T-cell (primary cell): ENCODE data around the gene NUP42. TPM values are rescaled to one million over a fixed set of nuclear protein-coding genes. Genes with fewer than 3 reads are reported as not detected.
A peak's percentile ranks its signal among the peaks of the same experiment; 100 is the strongest.

Experiments used
- ATAC-seq, 4 experiments: fragments of 200-7000 bp in 3 of 4; fragments of 150-1000 bp in 1 of 4; cut with Tn5 transposase; replicated peaks in 1 of 4; 1 replicate in 3 of 4; 2 replicates in 1 of 4; pipeline ENCODE4 v1.10.0; 2021; ENCODE audit warnings: moderate library complexity in 3 of 4, mild to moderate bottlenecking in 2 of 4, moderate number of reproducible peaks in 1 of 4
- CTCF ChIA-PET, 2 donors: fragments of 300-600 bp; sonication (Branson Sonifier 250); formaldehyde crosslinking; loops; one replicate each; lab custom pipeline; 2022; ENCODE audit warnings: antibody characterized with exemption in 2 of 2; lab: Charles Lee
- POLR2A ChIA-PET, 2 donors: fragments of 300-600 bp; sonication (Branson Sonifier 250); formaldehyde crosslinking; loops; one replicate each; lab custom pipeline; 2022; ENCODE audit warnings: antibody characterized with exemption in 2 of 2; lab: Charles Lee
- DNase-seq, 35 experiments: peaks; one replicate each; pipeline versions ENCODE4 v3.0.0 to v3.0.0-alpha.2; 2013 to 2023
- H3K27ac ChIP-seq: one replicate; pipeline ENCODE4 v1.5.1; 2013; ENCODE audit warnings: low read length
- H3K27me3 ChIP-seq, 2 experiments: replicated peaks in 1 of 2; 1 replicate in 1 of 2; 2 replicates in 1 of 2; pipeline versions ENCODE4 v1.6.1 to v1.7.0; 2013; ENCODE audit warnings: low read length in 1 of 2, mixed read lengths in 1 of 2; ENCODE audit not compliant: control insufficient read depth in 2 of 2, insufficient read depth in 2 of 2; ENCODE audit errors: extremely low read depth in 1 of 2
- H3K36me3 ChIP-seq, 2 donors: 1 replicate in 1 of 2; 2 replicates in 1 of 2; pipeline versions ENCODE4 v1.6.1 to v1.7.0; 2013; ENCODE audit warnings: low read length in 1 of 2; ENCODE audit not compliant: control insufficient read depth in 2 of 2, insufficient read depth in 1 of 2; ENCODE audit errors: extremely low read depth in 1 of 2
- H3K4me1 ChIP-seq, 2 experiments: 1 replicate in 1 of 2; 2 replicates in 1 of 2; pipeline versions ENCODE4 v1.6.1 to v1.7.0; 2013; ENCODE audit warnings: low read length in 2 of 2, mixed read lengths in 1 of 2; ENCODE audit not compliant: insufficient read depth in 2 of 2, control insufficient read depth in 1 of 2; ENCODE audit errors: extremely low read depth in 1 of 2
- H3K4me3 ChIP-seq, 2 donors: 1 replicate in 1 of 2; 2 replicates in 1 of 2; pipeline versions ENCODE4 v1.5.1 to v1.7.0; 2013; ENCODE audit warnings: mild to moderate bottlenecking in 2 of 2, low read length in 1 of 2, moderate library complexity in 1 of 2; ENCODE audit not compliant: control insufficient read depth in 1 of 2; ENCODE audit errors: extremely low read depth in 1 of 2
- H3K9me3 ChIP-seq: 2 replicates; pipeline ENCODE4 v1.7.0; 2013
- H3K27ac Mint-ChIP-seq, 2 donors: one replicate each; pipeline ENCODE4 v1.8.0; 2020 to 2021; ENCODE audit warnings: mild to moderate bottlenecking in 2 of 2, mixed read lengths in 2 of 2
- H3K27me3 Mint-ChIP-seq, 2 donors: one replicate each; pipeline ENCODE4 v1.8.0; 2021 to 2022; ENCODE audit warnings: mixed read lengths in 2 of 2
- H3K36me3 Mint-ChIP-seq: one replicate; pipeline ENCODE4 v1.8.0; 2021; ENCODE audit warnings: mixed read lengths
- H3K4me1 Mint-ChIP-seq, 3 donors: one replicate each; pipeline ENCODE4 v1.8.0; 2020 to 2022; ENCODE audit warnings: mixed read lengths in 3 of 3, mild to moderate bottlenecking in 1 of 3
- H3K4me3 Mint-ChIP-seq, 3 donors: one replicate each; pipeline ENCODE4 v1.8.0; 2020 to 2022; ENCODE audit warnings: mild to moderate bottlenecking in 3 of 3, mixed read lengths in 3 of 3, moderate library complexity in 3 of 3
- H3K9me3 Mint-ChIP-seq, 3 donors: one replicate each; pipeline ENCODE4 v1.8.0; 2020 to 2022; ENCODE audit warnings: mixed read lengths in 3 of 3
- WGBS: methylation state at CpG from one replicate; pipeline ENCODE4 v1.1.5; 2013; ENCODE audit warnings: missing lambda C conversion rate; ENCODE audit not compliant: insufficient coverage; 5-methylcytosine and 5-hydroxymethylcytosine counted together
- total RNA-seq, 35 experiments: library from RNA in 6 of 35; stranded (reverse) in 6 of 35; fragments of 120-200 nt in 1 of 35; gene quantifications; one replicate each; pipeline versions ENCODE4 v1.2.1 to v1.2.4 and lab custom pipeline; 2013 to 2026

Gene NUP42
- total RNA-seq, 5 donors from 2014 or later (not counting 1 experiment from before 2014, with no cell fraction given), result 17.5 to 38.9 (median 31.9) TPM

DNA sequence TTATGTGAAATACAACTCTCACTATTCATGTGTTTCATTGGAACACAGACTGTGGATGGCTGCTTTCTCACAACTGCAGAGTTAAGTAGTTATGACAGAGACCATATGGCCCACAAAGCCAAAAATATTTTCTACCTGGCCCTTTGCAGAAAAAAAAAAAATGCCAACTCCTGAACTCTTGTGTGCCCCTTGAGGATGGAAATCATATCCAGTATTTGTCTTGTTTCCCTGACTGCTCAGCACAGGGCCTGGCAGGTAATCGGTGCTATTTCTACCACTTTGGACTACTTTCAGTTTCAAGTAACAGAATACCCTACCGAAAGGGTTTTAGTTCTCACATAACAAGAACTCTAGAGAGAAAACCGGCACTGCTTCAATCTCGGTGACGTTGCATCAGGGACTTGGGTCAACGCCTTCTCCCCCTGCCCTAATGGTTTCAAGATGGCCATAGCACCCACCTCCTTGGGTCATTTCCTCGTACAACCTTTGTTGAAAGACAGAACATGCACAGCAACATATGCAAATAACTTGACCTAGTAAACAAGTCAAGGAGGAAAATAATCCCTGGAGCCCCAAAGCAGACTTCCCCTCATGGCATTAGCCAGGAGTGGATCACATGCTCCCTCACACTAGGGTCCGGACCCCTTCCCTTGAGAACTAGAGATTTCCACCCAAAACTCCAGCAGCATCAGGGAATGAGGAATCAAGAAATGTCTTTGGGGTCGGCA lies 52.9 kb downstream of the NUP42 start:
- ATAC-seq (no peak), DNase-seq (peak in 1 of 35 experiments; percentile 3)
- no peaks in the 10 kb centered on the region for H3K36me3 ChIP-seq
- CTCF ChIA-PET, result no interaction called here
- no peak overlapping the region for H3K27ac ChIP-seq
- Mint-ChIP-seq H3K27ac (no peak overlapping the region), H3K9me3 (no peaks in the 10 kb centered on the region), H3K4me1 (peaks cover 0 to 13% (median 11%) of the 10 kb centered on the region in 3 donors), H3K36me3 (no peaks in the 10 kb centered on the region), H3K4me3 (no peak overlapping the region), H3K27me3 (no peaks in the 10 kb centered on the region)
- no peaks in the 10 kb centered on the region for H3K27me3 ChIP-seq
- no peaks in the 10 kb centered on the region for H3K9me3 ChIP-seq
- no peaks in the 10 kb centered on the region for H3K4me1 ChIP-seq
- H3K4me3 ChIP-seq, result no peak overlapping the region
- 86% methylated on average over 7 of the region's 9 CpGs for WGBS
- POLR2A ChIA-PET, result no interaction called here

DNA sequence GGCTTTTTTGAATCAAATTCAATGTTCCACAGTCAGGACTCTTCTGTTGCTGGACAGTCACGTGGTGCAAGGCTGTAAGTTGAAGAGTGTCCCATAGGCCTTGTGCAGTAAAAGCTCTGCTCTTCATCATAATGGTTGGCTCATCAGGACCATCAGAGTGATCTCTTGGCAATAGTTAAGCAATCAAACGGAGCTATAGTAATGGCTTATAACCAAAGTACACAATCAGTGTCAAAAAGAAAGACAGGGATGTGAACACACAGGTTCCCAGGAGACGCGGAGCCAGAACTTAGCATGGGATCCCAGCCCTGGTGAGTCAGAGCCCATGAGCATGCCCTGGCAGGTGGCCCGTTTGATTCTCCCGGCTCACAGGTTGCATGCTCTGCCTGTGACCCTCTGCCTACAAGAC lies 54.0 kb downstream of the NUP42 start:
- CTCF ChIA-PET, result no interaction called here
- Mint-ChIP-seq H3K36me3 (no peaks in the 10 kb centered on the region), H3K27ac (no peak overlapping the region), H3K27me3 (no peaks in the 10 kb centered on the region), H3K9me3 (no peaks in the 10 kb centered on the region), H3K4me1 (peaks cover 0 to 13% (median 11%) of the 10 kb centered on the region in 3 donors), H3K4me3 (no peak overlapping the region)
- POLR2A ChIA-PET, result interaction anchor here in 1 of 2 donors (0.6 kb wide), 1 partner anchor 337 kb away, joined by 3 read pairs; no protein-coding TSS in a partner anchor
- no peak overlapping the region for H3K27ac ChIP-seq
- no peaks in the 10 kb centered on the region for H3K27me3 ChIP-seq
- no peaks in the 10 kb centered on the region for H3K4me1 ChIP-seq
- no peak for DNase-seq
- no peak for ATAC-seq
- WGBS, result 89% methylated on average over 5 of the region's 6 CpGs
- H3K4me3 ChIP-seq, result no peak overlapping the region
- no peaks in the 10 kb centered on the region for H3K9me3 ChIP-seq
- H3K36me3 ChIP-seq, result no peaks in the 10 kb centered on the region

DNA sequence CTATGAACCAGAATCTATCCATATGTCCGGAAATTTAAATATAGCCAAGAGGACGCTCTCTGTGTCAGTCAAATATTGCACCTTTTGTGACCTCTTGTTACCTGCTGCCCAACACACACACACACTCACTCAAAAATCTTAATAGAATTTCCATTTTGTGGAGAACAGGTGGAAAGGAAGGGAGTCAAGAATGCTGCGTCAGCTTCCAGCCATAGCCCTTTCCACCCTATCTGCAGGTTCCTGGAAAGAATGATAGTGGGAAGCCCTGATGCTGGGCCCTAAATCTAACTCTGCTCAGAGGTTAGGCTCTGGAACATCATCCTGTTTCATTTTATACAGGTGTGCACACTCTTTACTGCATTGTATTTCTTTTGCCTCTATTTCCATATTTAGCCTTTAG lies 55.2 kb downstream of the NUP42 start:
- no peak for DNase-seq
- ATAC-seq, result no peak
- Mint-ChIP-seq H3K4me3 (no peak overlapping the region), H3K36me3 (no peaks in the 10 kb centered on the region), H3K9me3 (no peaks in the 10 kb centered on the region), H3K27me3 (no peaks in the 10 kb centered on the region), H3K4me1 (peaks cover 0 to 13% (median 11%) of the 10 kb centered on the region in 3 donors), H3K27ac (no peak overlapping the region)
- no peak overlapping the region for H3K4me3 ChIP-seq
- no peaks in the 10 kb centered on the region for H3K4me1 ChIP-seq
- no peaks in the 10 kb centered on the region for H3K9me3 ChIP-seq
- POLR2A ChIA-PET, result no interaction called here
- no peak overlapping the region for H3K27ac ChIP-seq
- no peaks in the 10 kb centered on the region for H3K36me3 ChIP-seq
- 100% methylated on average over 1 of the region's 3 CpGs for WGBS
- CTCF ChIA-PET, result no interaction called here
- H3K27me3 ChIP-seq, result no peaks in the 10 kb centered on the region

GRCh38 chr7:23238983-23239652 lies 57.3 kb downstream of the NUP42 start:
- Histone ChIP-seq H3K36me3 (no peaks in the 10 kb centered on the region), H3K4me1 (no peaks in the 10 kb centered on the region), H3K27ac (no peak overlapping the region), H3K4me3 (no peak overlapping the region), H3K9me3 (no peaks in the 10 kb centered on the region), H3K27me3 (peaks cover 0 to 3% of the 10 kb centered on the region in 2 experiments)
- DNase-seq (no peak), ATAC-seq (no peak)
- H3K9me3 Mint-ChIP-seq, result no peaks in the 10 kb centered on the region
- H3K27ac Mint-ChIP-seq, result no peak overlapping the region
- H3K36me3 Mint-ChIP-seq, result no peaks in the 10 kb centered on the region
- POLR2A ChIA-PET, result no interaction called here
- CTCF ChIA-PET, result interaction anchor here in 1 of 2 donors (0.6 kb wide), 1 partner anchor 20 kb away, joined by 3 read pairs; no protein-coding TSS in a partner anchor
- peaks cover 8 to 10% of the 10 kb centered on the region in 2 donors for H3K27me3 Mint-ChIP-seq
- no peak overlapping the region for H3K4me3 Mint-ChIP-seq
- 85% methylated on average over 3 of the region's 11 CpGs for WGBS
- peaks cover 0 to 7% (median 7%) of the 10 kb centered on the region in 3 donors for H3K4me1 Mint-ChIP-seq

DNA sequence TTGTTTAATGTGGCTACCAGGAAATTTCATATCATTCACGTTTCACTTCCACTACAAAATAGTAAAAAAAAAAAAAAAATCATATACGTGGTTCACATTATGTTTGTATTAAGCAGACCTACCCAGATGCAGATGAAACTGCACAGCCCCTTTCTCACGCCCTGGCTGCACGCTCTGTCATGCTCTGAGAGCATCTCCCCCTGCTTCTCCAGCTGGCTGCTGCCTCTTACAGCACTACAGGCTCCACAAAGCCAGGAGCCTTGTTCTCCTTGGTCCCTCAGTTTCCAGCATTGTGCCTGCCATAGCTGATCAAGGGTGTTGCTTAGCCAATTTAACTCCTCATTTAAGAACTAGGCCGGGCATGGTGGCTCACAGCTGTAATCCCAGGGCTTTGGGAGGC lies 57.9 kb downstream of the NUP42 start:
- Histone ChIP-seq H3K27ac (no peak overlapping the region), H3K4me1 (no peaks in the 10 kb centered on the region), H3K27me3 (peaks cover 0 to 3% of the 10 kb centered on the region in 2 experiments), H3K9me3 (no peaks in the 10 kb centered on the region), H3K36me3 (no peaks in the 10 kb centered on the region), H3K4me3 (no peak overlapping the region)
- DNase-seq (no peak), ATAC-seq (no peak)
- no peak overlapping the region for H3K27ac Mint-ChIP-seq
- no peaks in the 10 kb centered on the region for H3K9me3 Mint-ChIP-seq
- H3K27me3 Mint-ChIP-seq, result peaks cover 9 to 13% of the 10 kb centered on the region in 2 donors
- peaks cover 0 to 2% (median 2%) of the 10 kb centered on the region in 3 donors for H3K4me1 Mint-ChIP-seq
- 93% methylated on average over 2 of the region's 5 CpGs for whole genome bisulfite sequencing
- H3K36me3 Mint-ChIP-seq, result no peaks in the 10 kb centered on the region
- ChIA-PET POLR2A (interaction anchor here in 1 of 2 donors (0.6 kb wide), 1 partner anchor 347 kb away, joined by 3 read pairs; no protein-coding TSS in a partner anchor), CTCF (no interaction called here)
- no peak overlapping the region for H3K4me3 Mint-ChIP-seq

GRCh38 chr7:23242321-23242720 lies 60.5 kb downstream of the NUP42 start:
- ChIA-PET CTCF (interaction anchor here in 1 of 2 donors (0.7 kb wide), 1 partner anchor 123 kb away, joined by 8 read pairs; no protein-coding TSS in a partner anchor), POLR2A (no interaction called here)
- DNase-seq (no peak), ATAC-seq (no peak)
- peaks cover 27 to 32% of the 10 kb centered on the region in 2 donors for H3K27me3 Mint-ChIP-seq
- Histone ChIP-seq H3K9me3 (no peaks in the 10 kb centered on the region), H3K36me3 (no peaks in the 10 kb centered on the region), H3K27me3 (peaks cover 7 to 15% of the 10 kb centered on the region in 2 experiments), H3K4me3 (no peak overlapping the region), H3K4me1 (no peaks in the 10 kb centered on the region), H3K27ac (no peak overlapping the region)
- 35% methylated on average over 2 of the region's 3 CpGs for WGBS
- no peak overlapping the region for H3K27ac Mint-ChIP-seq
- H3K4me3 Mint-ChIP-seq, result no peak overlapping the region
- H3K36me3 Mint-ChIP-seq, result no peaks in the 10 kb centered on the region
- no peaks in the 10 kb centered on the region for H3K9me3 Mint-ChIP-seq
- H3K4me1 Mint-ChIP-seq, result no peaks in the 10 kb centered on the region
